ENCODE results near the gene OSBPL5. TPM values are rescaled to one million over a fixed set of nuclear protein-coding genes. Genes with fewer than 3 reads are reported as not detected.

The OSBPL5 gene
- total and polyA plus RNA-seq, 8 donors: 8.6 to 127 (median 25.2) TPM

GRCh38 chr11:3197044-3197695 is 32.1 kb upstream of the OSBPL5 start:
- DNase-seq: peak in 1 of 2 donors; percentile 17
- TF ChIP-seq EP300 (IDR thresholded peaks at IDR 0.05) (no peak), POLR2A (IDR thresholded peaks at IDR 0.05) (no peak), POLR2AphosphoS5 (IDR thresholded peaks at IDR 0.05) (no peak)
- TF ChIP-seq, protein P1, sequence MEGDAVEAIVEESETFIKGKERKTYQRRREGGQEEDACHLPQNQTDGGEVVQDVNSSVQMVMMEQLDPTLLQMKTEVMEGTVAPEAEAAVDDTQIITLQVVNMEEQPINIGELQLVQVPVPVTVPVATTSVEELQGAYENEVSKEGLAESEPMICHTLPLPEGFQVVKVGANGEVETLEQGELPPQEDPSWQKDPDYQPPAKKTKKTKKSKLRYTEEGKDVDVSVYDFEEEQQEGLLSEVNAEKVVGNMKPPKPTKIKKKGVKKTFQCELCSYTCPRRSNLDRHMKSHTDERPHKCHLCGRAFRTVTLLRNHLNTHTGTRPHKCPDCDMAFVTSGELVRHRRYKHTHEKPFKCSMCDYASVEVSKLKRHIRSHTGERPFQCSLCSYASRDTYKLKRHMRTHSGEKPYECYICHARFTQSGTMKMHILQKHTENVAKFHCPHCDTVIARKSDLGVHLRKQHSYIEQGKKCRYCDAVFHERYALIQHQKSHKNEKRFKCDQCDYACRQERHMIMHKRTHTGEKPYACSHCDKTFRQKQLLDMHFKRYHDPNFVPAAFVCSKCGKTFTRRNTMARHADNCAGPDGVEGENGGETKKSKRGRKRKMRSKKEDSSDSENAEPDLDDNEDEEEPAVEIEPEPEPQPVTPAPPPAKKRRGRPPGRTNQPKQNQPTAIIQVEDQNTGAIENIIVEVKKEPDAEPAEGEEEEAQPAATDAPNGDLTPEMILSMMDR (IDR thresholded peaks at IDR 0.05): no peak
- intact Hi-C loops (cut with DNase I; ENCODE audit: low total_unique reads): no loop called here
- Histone ChIP-seq H3K36me3 (no peaks in the 10 kb centered on the region), H3K9me3 (no peaks in the 10 kb centered on the region), H3K4me1 (no peaks in the 10 kb centered on the region), H3K27me3 (peaks cover 0 to 81% (median 28%) of the 10 kb centered on the region in 3 donors), H3K4me3 (no peak overlapping the region), H3K27ac (no peak overlapping the region)
- WGBS, 5 donors: 71 to 82% (median 79%) methylated on average over 11 of the region's 11 CpGs

- Histone ChIP-seq H3K4me1 (no peaks in the 10 kb centered on the region), H3K9me3 (no peaks in the 10 kb centered on the region), H3K4me3 (no peak overlapping the region), H3K27ac (no peak overlapping the region), H3K27me3 (peaks cover 0 to 73% (median 20%) of the 10 kb centered on the region in 3 donors), H3K36me3 (no peaks in the 10 kb centered on the region)
- WGBS, 5 donors: 71 to 84% (median 80%) methylated on average over 11 to 23 of the region's 23 CpGs
- TF ChIP-seq EP300 (IDR thresholded peaks at IDR 0.05) (no peak), POLR2A (IDR thresholded peaks at IDR 0.05) (no peak), POLR2AphosphoS5 (IDR thresholded peaks at IDR 0.05) (no peak)
- TF ChIP-seq, protein P1 (IDR thresholded peaks at IDR 0.05): no peak
- peak in 1 of 2 donors; percentile 20 for DNase-seq
- intact Hi-C loops (cut with DNase I; ENCODE audit: low total_unique reads): no loop called here
These were observed 31.3 kb upstream of the OSBPL5 start for GRCh38 chr11:3196161-3197043.

DNA sequence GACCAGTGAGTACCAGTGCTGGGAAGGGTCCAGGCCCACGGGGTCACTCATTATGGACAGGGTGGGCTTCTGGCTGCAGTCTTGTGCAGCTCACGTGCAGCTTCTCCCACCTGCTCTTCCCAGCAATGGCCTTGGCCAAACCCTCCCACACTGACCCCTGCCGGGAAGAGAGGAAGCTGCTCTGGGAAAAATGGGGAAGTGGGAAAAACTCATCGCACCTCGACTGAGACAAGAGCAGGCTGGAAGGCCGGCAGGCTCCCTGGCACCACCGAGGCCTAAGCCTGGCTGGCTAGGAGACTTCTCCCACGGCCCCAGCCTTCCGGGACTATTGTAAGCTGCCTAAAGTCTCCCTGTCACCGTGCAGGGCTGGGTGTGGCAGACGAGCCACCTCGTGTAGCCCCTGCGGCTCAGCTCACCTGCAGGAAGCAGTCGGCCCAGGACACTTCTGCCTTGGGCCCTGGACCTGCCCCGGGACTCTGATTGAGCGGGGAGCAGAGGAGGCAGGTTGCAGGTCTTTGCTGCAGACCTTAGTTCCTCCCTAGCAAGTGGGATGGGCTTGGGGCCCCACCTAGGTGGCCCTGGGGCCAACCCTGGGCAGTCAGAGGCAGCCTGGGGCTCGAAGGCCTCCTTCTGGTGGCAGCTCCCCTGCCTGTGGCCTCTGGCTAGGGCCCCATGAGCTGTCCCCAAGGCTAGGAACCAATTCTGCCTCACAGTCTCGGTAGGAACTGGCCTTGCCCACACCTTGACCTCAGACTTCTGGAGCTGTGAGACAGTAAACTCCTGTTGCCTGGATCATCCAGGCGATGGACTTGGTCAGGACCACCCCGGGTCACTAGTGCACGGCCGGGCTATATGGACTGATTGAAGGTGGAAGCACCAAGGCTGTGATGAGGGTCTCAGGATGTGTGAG is 30.4 kb upstream of the OSBPL5 start:
- intact Hi-C loops (cut with DNase I; ENCODE audit: low total_unique reads): no loop called here
- TF ChIP-seq EP300 (IDR thresholded peaks at IDR 0.05): no peak
- TF ChIP-seq, protein P1 (IDR thresholded peaks at IDR 0.05): peak in 2 of 7 experiments; percentile 13 to 14
- Histone ChIP-seq H3K36me3 (no peaks in the 10 kb centered on the region), H3K27me3 (peaks cover 0 to 64% (median 11%) of the 10 kb centered on the region in 3 donors), H3K4me3 (no peak overlapping the region), H3K4me1 (no peaks in the 10 kb centered on the region), H3K9me3 (no peaks in the 10 kb centered on the region), H3K27ac (no peak overlapping the region)
- peak in 1 of 2 donors; percentile 46 for DNase-seq
- WGBS, 5 donors: 51 to 65% (median 53%) methylated on average over 11 to 22 of the region's 22 CpGs

Measured in stomach (tissue), 9 donors.